GM18520 (cell line): ENCODE data around the gene CHD3.
A peak's percentile ranks its signal among the peaks of the same experiment; 100 is the strongest.

Experiments
- ATAC-seq: cut with Tn5 transposase; IDR thresholded peaks from one replicate; pipeline ENCODE4 v1.9.1; 2021; ENCODE audit not compliant: unreplicated experiment

CHD3 gene

DNA sequence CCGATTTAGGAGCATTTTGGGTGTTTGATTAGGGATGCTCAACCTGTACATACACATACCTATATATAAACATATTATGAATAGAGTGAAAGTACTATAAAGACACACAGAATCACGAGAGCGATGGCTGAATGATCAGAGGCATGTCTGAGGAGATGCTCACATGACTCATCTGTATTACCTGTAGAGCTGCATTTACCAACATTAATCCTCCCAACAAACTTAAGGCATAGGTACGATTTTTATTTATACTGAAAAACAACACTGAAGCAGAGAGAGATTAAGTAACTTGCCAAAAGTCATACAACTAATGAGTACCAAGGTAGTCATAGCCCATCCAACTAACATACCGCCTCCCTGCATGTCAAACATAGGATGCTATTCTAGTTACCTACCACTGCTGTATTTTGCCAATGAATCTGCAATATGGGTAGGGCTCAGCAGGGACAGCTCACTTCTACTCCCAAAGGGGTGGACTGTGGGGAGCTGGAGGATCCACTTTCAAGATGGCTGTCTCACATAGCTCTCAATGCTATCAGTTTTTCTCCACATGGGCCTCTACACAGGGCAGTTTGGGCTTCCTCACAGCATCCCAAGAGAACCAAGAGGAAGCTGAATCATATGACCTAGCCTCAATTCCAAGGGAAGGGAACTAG, 23.5 kb upstream of the CHD3 start:
- no peak for ATAC-seq

DNA sequence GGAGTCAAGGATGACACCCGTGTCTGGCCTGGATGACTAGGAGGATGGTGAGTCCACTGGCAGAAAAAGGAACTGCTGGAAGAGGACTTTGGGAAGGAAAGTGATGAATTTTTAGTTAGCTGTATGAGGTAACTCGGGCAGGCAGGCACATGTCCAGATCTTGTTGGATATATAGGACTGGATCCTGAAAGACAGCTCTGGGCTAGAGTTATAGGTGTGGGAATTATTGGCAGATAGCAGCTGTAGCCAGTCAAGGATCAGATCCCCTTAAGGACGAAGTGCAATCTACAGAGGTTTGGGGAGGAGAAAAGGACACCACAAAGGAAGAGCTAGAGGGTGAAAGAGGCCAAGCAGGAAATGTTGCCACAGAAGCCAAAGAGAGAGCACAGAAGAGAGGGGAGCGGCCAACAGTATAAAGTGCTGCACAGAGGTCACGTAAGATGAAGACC, 20.7 kb upstream of the CHD3 start:
- no peak for ATAC-seq

DNA sequence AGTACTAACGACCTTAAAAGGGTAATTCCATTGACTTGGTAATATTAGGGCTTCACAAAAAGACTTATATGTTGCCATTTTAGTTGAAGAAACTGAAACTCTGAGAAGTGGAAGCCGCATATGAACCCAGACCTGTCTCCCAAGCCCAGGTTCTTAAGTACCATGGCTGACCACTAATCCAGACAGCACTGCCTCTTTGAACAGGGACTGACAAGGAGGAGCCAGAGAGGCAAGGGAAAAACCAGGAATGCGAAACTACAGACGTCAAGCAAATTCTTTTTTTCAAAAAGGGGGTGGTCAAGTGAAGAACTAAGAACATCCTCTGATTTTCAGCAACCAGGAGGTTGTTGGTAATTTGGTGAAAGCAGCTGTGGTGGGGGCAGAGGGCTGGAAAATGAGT, 15.5 kb upstream of the CHD3 start:
- ATAC-seq: no peak

DNA sequence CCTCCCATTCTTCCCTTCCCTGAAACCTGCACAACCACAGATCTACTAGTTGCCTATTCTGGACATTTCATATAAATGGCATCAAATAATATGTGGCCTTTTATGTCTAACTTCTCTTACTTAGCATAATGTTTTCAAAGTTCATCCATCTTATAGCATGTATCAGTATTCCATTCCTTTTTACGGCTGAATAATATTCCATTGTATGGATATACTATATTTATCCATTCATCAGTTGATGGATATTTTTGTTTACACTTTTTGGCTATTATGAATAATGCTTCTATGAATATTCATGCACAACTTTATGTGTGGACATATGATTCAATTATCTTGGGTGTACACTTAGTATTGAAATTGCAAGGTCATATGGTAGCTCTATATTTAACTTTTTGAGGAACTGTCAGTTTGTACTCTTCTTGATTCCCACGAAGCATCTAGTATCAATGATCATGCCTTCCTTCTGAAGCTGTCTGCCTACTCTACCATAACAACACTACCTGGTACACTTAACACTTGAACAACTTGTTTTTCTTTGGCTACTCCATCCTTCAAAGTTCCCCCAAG, 12.7 kb upstream of the CHD3 start:
- no peak for ATAC-seq

DNA sequence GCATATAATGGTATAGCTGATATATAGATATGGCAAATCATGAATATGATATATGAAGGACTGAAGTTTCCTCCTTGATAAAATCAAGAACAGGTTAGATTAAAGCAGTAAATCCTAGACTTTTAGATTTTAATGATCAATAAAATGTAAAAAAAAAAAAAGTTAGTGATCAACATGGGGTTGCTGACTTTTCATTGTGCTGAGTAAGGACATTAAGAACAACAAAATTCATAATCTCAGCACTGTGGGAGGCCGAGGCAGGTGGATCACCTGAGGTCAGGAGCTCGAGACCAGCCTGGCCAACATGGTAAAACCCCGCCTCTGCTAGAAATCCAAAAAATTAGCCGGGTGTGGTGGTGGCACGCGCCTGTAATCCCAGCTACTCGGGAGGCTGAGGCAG, 10.4 kb upstream of the CHD3 start:
- no peak for ATAC-seq

DNA sequence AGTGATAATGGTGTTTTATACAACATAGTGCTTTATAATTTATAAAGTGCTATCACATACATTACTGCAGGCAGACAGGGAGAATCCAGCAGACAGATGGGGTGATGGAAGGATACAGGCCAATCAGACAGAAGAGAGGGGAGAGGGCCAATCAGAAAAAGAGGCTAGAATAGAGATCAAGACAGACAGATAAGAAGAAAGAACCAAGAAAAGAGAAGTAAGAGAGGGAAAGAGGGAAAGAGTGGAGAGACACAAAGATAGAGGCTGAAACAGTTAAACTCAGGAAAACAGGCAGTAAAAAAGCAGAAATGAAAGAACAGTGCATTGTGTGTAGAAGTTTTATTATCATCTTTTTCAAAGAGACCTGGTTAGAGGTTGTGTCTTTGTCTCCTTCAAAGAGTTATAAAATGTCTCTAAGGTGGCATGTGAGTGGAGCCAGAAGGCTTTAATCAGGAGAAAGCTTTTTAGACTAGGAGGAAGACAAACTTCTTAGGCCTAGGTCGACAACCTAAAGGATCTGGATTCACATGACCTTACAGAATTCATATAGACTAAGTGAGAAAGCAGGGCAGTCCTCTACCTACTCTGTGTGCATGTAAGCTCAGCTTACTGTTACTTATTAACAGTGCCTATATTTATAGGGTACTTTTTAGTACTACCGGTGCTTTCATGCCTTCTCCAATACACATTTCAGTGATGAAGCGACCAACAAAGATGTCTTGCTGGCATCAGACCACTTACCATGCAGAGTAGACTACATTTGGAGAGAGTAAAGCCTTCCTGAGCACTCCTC, 8.3 kb upstream of the CHD3 start:
- no peak for ATAC-seq

DNA sequence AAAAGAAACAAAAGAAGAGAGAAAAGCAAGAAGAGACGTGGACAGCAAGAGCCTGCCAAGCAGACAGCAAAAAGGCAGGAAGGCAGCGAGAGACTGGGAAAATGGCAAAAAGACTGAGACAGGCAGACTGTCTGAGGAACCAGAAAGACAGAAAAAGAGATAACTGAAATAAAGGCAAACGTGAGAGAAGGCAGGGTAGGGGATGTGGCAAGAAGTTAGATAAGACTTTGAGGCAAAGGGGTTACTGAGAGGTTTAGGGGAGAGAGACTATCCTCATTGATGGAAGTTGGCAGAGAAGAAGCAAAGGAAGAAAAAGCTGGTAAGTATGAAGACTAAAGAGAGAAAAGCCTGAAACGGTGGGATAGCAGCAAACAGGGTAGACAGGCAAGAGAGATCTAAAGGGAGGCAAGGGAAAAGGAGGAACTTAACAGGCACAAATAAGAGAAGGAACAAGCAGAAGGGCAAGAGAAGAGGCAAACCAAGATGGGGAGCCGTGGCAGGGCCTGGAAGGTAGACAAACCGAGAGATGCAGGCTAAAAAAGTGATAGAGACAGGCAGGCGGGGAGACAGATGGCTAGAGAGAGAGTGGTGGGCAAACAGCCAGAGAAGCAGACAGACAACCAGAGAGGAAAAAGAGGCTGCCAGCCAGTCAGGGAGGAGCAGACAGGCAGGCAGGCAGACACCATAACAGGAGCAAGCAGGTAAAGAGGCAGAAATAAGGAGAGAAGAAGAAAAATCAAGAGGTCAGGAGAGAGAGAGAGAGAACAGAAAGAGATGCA, 7.1 kb upstream of the CHD3 start:
- ATAC-seq: no peak

DNA sequence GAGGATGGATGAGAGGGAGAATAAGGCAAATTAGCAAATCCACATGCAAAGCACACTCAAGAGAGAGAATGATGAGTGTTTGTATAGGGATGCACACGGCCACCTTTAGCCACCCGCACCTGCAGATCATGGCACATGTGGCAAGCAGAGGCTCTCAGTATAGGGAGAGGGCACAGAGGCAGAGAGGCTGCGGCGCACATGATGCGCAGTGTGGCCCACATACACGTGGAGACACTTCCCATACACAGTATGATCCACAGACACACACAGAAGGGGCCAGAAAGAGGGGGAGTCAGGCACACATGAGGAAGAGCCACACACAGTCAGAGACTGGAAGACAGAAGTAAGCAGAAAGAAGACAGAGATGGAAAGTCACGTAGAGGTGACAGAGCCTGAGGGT, 6.5 kb upstream of the CHD3 start:
- ATAC-seq: no peak

DNA sequence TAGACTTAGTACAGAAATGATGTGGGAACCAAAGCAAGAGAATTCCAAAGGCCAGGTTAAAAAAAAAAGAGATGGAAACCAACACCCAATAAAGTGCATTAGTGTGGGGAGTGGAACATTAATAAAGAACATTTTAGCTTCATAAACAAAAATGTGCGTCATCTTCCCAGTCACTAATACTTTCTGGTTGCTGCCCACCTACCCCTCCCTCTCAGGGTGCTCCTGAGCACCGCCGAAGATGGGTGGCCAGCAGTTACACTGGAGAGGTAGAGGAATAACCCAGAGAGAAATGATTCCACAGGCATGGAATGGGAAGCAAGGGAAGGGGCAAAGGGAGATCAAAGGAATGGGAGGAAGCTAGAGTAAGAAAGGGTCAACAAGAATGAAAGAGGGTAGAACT, 6.0 kb upstream of the CHD3 start:
- no peak for ATAC-seq

DNA sequence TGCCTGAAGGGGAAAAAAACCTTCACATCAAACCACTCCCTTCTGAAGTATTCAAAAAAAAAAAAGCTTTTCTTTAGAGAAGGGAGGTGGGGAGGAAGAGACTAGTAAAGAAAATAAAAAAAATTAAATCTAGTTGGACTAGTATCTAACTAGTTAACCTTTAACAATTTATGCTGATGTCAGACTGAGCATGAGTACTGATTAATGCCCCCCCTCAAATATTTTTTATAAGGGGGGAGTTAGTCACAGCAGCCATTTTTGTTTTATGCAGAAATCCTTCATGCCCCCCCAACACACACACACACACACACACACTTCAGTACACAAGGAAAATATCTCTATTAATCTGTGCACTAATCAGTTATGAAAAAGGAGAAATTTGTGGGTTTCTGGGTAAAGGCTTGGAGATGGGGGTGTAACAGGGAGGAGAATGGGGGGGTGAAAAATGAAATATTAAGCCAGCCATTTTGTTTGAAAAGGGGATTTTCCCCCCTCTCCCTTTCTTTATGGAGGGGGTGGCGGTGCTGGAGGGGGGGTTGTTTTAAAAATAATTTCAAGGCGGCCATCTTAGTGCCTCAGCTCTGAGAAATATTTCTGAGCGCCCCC, 4.7 kb upstream of the CHD3 start:
- no peak for ATAC-seq

DNA sequence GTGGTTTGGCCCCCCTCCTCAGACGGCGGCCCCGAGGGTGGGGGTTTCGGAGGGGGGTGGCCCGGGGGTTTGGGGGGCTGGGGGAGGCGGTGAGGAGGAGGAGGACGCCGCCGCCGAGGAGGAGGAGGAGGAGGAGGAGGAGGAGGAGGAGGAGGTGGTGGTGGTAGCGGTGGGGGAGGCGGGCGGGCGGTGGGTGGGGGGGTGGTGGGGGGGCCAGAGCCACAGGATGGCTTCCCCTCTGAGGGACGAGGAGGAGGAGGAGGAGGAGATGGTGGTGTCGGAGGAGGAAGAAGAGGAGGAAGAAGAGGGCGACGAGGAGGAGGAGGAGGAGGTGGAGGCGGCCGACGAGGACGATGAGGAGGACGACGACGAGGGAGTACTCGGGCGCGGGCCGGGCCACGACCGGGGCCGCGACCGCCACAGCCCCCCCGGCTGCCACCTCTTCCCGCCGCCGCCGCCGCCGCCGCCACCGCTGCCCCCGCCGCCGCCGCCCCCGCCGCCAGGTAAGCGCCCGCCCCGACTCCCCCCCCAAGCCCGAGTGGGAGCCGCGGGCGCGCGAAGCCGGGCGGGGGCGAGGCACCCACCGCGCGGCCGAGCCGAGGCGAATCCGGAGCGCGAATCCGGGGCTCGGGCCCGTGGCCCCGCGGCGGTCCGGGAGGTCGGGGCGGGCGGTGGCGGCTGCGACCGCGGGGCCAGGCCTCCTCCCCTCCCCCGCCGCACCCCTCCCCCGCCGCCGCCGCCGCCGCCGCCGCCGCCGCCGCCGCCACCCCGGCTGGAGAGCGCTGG, 3.8 kb upstream of the CHD3 start:
- no peak for ATAC-seq

DNA sequence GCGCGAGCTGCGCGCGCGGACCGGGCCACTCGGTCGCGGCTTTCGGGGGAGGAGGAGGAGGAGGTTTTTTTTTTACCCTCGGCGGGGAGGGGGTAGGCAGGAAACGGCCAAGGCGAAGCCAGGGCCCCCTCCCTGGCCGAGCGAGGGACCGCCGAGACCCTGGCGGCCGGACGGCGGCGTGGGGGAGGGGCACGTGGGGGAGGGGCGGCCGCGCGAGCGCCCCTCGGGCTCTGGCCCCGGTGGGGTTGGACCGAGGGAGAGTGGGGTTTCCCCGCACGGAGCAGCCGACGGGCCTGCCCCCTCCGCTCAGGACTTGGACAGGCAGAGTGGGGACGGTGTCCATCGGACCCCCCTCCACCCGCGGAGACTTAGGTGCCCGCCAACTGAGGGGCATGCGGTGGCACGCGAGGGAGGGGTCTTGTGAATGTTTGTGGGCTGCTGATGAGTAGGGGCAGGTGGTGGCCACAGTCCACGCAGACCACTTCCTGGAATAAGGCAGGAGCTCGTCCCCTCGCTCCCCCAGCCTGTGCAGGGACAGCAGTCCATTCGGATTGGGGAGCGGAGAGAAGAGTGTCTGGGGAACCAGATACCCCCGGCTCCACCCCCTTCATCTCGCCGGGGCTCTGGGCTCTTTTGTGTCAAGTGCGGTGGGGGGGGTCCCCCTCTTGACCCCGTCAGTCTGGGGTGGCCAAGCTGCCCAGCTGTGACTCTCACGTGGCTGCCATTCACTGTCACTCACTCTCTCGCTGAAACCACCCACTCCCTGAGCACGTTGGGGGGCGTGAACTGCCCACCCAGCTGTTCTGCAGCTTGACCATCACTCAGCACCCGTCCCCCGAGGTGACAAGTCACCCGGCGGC, 3.0 kb upstream of the CHD3 start:
- no peak for ATAC-seq

DNA sequence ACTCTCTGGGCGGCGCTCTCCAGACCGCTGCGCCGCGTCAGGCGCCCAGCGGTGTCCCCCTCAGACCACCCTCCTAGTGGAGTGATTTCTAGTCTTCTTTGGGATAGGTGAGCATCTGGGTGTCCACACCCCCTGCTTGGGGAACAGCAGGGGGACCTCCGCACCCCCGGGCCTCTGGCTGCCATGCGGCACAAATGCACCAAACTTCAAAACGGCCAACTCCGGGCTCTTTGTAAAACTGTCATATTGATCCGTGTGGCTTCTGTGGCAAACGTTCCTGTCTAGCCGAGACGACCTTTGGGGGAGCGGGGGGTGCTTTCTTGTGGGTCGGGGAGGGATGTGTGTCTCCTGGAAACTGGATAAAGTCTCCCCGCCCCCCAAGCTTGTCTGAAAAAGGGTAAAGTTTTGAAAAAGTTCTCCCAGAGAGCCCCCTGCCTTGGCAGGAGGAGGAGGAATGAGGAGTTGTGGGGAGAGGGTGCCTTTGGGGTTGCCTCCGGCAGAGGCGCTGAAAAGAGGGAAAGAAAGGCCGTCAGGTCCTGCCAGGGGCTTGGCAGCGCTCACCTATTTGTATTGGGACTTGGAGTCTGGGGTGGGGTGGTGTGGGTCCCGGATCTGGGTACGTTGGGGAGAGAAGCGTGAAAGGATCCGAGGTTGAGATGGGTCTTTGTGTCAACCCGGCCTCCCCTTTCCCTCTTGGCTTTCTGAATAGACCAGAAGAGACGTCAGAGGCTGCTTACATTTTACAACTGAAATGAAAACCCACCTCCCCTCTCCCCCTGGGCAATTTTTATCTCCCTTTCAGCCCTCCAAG, 2.2 kb upstream of the CHD3 start:
- no peak for ATAC-seq

DNA sequence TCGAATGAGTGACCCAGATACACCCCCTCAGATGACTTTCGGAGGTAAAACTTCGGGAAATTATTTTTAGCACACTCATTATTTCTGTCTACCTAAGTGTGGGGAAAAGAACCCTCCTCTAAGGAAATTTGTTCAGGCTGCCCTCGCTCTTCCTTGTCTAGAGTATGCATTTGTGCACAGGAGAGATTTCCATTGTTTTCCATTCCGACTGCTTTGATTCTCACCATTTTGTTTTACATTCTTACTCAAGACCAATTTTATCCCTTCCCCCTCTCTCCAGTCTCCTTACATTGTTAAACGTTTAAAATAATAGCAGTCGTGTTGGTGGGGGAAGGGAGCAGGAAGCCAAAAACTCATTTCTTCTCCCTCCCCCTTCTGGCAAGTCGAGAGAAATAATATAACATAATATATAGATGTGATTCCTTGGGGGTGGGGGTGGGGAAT, 1.5 kb upstream of the CHD3 start:
- ATAC-seq: no peak

DNA sequence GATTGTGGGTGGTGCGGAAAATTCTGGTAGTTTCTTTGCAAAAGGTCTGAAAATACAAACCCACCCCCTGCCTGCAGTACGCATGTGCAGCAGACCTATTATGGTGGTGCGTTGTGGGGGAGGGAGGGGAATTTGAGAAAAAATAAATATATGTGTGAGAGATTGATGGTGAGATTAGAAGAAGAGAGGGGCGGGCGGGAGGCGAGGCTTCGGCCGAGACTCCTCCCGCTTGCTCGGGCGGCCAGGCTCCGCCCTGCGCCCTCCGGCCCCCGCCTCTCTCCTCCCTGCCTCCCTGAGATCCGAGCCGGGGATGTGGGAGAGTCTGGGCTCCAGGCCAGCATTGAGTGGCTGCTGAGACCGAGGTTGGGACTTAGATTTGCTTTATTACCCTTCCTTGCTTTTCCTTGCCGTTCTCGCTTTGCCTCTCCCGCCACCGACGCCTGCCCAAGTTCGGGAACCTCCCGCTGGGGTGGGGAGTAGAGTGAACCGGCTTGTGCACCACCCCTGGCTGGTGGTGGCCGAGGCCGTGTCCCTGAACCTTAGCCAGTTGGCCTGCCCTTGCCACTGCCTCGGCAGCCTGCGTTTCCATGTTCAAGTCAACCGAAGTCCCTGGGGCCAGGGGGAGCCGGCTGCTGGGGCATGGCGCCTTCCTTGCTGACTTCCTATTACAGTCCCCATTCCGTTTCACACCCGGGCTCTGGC, 956 bp upstream of the CHD3 start:
- ATAC-seq: peak; percentile 31

DNA sequence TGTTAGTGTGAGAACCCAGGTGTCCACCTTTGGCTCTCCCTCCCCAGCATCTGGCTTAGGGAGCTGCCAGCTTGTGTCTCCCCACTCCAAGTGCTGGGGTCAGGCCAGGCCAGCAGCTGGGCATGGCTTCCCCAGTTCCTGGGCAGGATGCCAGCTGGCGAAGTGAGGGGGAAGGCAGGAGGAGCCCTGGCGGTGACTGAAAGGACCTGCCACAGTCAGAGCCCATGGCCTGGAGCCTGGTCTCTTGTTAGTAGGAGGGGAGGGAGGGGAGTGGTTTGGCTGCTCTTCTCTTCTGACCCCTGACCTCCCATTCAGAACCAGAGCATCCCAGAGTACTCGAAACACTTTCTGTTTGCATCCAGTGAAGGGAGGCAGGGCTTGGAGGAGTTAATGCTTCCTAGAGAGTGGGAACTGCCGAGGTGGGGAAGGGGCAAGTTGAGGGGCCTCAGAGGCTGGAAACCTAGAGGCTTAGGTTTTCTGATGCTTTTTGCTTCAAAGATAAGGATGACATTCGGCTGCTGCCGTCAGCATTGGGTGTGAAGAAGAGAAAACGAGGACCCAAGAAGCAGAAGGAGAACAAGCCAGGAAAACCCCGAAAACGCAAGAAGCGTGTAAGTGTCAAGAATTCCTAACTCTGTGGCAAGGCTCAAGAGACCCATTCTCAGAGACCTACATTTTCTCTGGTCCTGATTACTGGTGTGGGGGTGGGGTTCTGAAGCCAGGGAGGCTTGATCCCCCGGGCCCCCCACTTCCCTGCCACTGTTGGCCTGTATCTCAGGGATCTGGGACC, 772 bp downstream of the CHD3 start:
- no peak for ATAC-seq

DNA sequence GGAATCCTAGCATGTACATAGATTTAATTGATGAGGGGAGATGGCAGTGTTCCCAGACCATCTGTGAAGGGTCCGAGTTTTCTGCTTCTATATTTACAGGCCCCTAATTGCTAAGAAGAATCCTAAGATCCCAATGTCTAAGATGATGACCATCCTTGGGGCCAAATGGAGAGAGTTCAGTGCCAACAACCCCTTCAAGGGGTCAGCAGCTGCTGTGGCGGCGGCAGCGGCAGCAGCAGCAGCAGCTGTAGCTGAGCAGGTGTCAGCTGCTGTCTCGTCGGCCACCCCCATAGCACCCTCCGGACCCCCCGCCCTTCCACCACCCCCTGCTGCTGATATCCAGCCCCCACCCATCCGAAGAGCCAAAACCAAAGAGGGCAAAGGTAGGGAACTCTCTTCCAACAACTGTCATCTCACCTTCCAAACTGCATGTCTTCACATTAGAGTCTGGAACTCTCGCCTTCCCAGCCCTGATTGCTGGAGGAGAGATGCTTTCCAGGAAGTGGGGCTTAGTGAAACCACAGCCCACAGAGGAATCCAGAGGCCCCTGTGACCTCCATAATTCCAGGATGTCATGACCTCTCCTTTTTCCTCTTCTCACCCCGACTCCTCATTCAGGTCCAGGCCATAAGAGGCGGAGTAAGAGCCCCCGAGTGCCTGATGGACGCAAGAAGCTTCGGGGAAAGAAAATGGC, 4.7 kb downstream of the CHD3 start:
- ATAC-seq: no peak
